HS-27A (cell line): ENCODE results near the gene MAPKAPK3.

Experiments
- DNase-seq: peaks from one replicate; pipeline ENCODE4 v3.0.0-alpha.2; 2012; ENCODE audit warnings: low read depth, missing footprints

MAPKAPK3 gene

GRCh38 chr3:50695031-50695430 is 78.1 kb downstream of the MAPKAPK3 start:
- no peak for DNase-seq

DNA sequence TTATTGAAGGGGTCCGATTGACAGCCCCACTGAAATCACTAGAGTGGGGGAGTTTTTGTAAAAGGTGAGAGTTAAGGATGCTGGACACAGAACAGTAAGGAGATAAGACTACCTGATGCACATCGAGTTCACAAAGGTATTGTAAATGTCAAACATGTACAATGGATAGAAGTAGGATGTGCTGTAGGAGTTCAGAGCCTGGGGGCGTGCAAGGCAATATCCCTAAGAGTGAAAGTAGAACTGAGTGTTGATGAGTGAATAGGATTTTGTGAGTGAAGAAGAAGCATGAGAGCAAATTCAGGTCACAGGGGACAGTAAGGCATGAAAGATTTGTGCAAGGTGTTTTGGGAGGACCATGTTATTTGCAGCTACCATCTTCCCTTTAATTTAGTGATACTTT is 79.3 kb downstream of the MAPKAPK3 start:
- no peak for DNase-seq

- DNase-seq: no peak
Observed at GRCh38 chr3:50698269-50698668, 81.3 kb downstream of the MAPKAPK3 start.
